Psoas muscle (tissue), 8 donors: Measurements from ENCODE around the gene WNT3. TPM values are rescaled to one million over a fixed set of nuclear protein-coding genes. Genes with fewer than 3 reads are reported as not detected.
A peak's percentile ranks its signal among the peaks of the same experiment; 100 is the strongest.

Experiments used
- ATAC-seq, 4 donors: fragments of 200-7000 bp; cut with Tn5 transposase; one replicate each; pipeline ENCODE4 v1.9.1; 2020; ENCODE audit warnings: moderate library complexity in 3 of 4, mild to moderate bottlenecking in 2 of 4
- DNase-seq, 2 donors: peaks; one replicate each; pipeline ENCODE4 v3.0.0-alpha.2; 2020
- H3K27ac ChIP-seq: fragments of 200-600 bp; one replicate; pipeline ENCODE4 v1.8.0; 2022
- H3K27me3 ChIP-seq, 3 donors: fragments of 200-600 bp in 1 of 3; one replicate each; pipeline versions ENCODE4 v1.6.1 to v1.8.0; 2013 to 2022; ENCODE audit warnings: low read length in 2 of 3, mild to moderate bottlenecking in 2 of 3, moderate library complexity in 1 of 3; ENCODE audit not compliant: insufficient read depth in 3 of 3
- H3K36me3 ChIP-seq, 2 donors: fragments of 200-600 bp in 1 of 2; one replicate each; pipeline versions ENCODE4 v1.6.1 to v1.8.0; 2013 to 2022; ENCODE audit warnings: low read depth in 1 of 2, mild to moderate bottlenecking in 1 of 2, moderate library complexity in 1 of 2; ENCODE audit not compliant: insufficient read depth in 1 of 2
- H3K4me1 ChIP-seq: fragments of 200-600 bp; one replicate; pipeline ENCODE4 v1.8.0; 2022
- H3K4me3 ChIP-seq: fragments of 200-600 bp; one replicate; pipeline ENCODE4 v1.8.0; 2022; ENCODE audit warnings: mild to moderate bottlenecking
- H3K9me3 ChIP-seq: fragments of 200-600 bp; one replicate; pipeline ENCODE4 v1.8.0; 2022
- CTCF ChIP-seq: fragments of 200-600 bp; IDR thresholded peaks from one replicate; pipeline ENCODE4 v1.8.0; 2022; ENCODE audit warnings: antibody characterized with exemption
- WGBS, 3 donors: extraction: QIAGEN DNeasy Blood & Tissue Kit; methylation state at CpG; one replicate each; pipeline versions ENCODE4 v1.1.6 to v1.1.7; 2013; 5-methylcytosine and 5-hydroxymethylcytosine counted together
- intact Hi-C, 2 donors: fragments of 100-400 bp; cut with DNase I; formaldehyde crosslinking; loops; one replicate each; pipeline versions ENCODE4 v1.11.0 to v1.14.2; 2022
- polyA plus RNA-seq, 3 donors: library from polyadenylated mRNA; stranded (reverse); fragments of 200-250 nt; gene quantifications; one replicate each; pipeline ENCODE4 v1.2.3, GENCODE V29; 2013
- total RNA-seq, 4 donors: library from RNA; stranded (reverse); fragmentation: NEBNext Ultra II Directional in 2 of 4; extraction: Animal tissue kit (Norgen Biotek cat#: 25700) in 2 of 4; gene quantifications; one replicate each; pipeline versions ENCODE4 v1.2.1 to v1.2.4, GENCODE V29; 2021 to 2023
- donor health status: healthy with polysubstance abuse.
- donor health status: DM: no; HTN: no; CAD: no; lungs with moderate emphysema.
- donor health status: Bipolar disorder and iron deficiency.
- donor health status: healthy.
- donor health status: DM: yes; HTN: yes; CAD: no.
- donor health status: DM: no; HTN: no; CAD: no.
- donor health status: DM: no; HTN: no; CAD: no.
- donor health status: DM: yes; HTN: yes; CAD: no.

WNT3 gene
- total and polyA plus RNA-seq, 7 donors, result 0.06 to 0.36 (median 0.10) TPM; not detected in 2

- no peak for TF ChIP-seq CTCF
- no peak overlapping the region for H3K4me3 ChIP-seq
- H3K27me3 ChIP-seq, result no peaks in the 10 kb centered on the region
- H3K9me3 ChIP-seq, result no peaks in the 10 kb centered on the region
- ATAC-seq, result no peak
- H3K27ac ChIP-seq, result no peak overlapping the region
- intact Hi-C loops, result no loop called here
- H3K4me1 ChIP-seq, result no peaks in the 10 kb centered on the region
- peak in 1 of 2 donors; percentile 15 for DNase-seq
- H3K36me3 ChIP-seq, result no peaks in the 10 kb centered on the region
- 57 to 70% (median 59%) methylated on average over 14 of the region's 14 CpGs for WGBS, 3 donors
Measured at GRCh38 chr17:46831573-46832330, 13.3 kb upstream of the WNT3 start.

GRCh38 chr17:46827274-46827673, 8.8 kb upstream of the WNT3 start:
- intact Hi-C loops, result no loop called here
- Histone ChIP-seq H3K9me3 (no peaks in the 10 kb centered on the region), H3K27ac (no peak overlapping the region), H3K27me3 (peaks cover 0 to 11% (median 0%) of the 10 kb centered on the region in 3 donors), H3K4me3 (no peak overlapping the region), H3K4me1 (no peaks in the 10 kb centered on the region), H3K36me3 (no peaks in the 10 kb centered on the region)
- WGBS, 3 donors, result 85 to 91% (median 85%) methylated on average over 2 of the region's 2 CpGs
- no peak for ATAC-seq
- TF ChIP-seq CTCF, result no peak
- no peak for DNase-seq

DNA sequence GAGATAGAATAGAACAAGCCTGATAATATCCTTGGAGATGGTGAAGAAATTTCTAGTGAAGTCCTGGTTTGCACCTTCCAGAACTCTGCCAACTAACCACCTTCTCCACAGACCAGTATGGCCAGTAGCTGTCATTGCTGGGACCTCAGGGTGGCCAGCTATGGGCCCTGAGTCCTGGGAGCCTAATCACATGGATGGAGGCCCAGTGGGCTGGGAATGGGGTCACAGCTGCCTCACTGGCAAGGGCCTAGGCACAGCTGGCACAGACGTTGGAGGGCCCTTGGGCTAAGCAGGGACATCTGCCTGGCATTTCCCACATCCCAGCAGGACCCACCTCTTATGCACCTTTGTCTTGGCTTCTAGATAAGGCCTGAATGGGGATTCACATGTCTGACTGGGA, 7.6 kb upstream of the WNT3 start:
- ATAC-seq (no peak), DNase-seq (no peak)
- Histone ChIP-seq H3K27me3 (peaks cover 0 to 23% (median 4%) of the 10 kb centered on the region in 3 donors), H3K4me3 (no peak overlapping the region), H3K36me3 (no peaks in the 10 kb centered on the region), H3K27ac (no peak overlapping the region), H3K9me3 (no peaks in the 10 kb centered on the region), H3K4me1 (no peaks in the 10 kb centered on the region)
- no peak for TF ChIP-seq CTCF
- WGBS, 3 donors, result 29 to 44% (median 36%) methylated on average over 1 of the region's 1 CpG
- intact Hi-C loops, result no loop called here

DNA sequence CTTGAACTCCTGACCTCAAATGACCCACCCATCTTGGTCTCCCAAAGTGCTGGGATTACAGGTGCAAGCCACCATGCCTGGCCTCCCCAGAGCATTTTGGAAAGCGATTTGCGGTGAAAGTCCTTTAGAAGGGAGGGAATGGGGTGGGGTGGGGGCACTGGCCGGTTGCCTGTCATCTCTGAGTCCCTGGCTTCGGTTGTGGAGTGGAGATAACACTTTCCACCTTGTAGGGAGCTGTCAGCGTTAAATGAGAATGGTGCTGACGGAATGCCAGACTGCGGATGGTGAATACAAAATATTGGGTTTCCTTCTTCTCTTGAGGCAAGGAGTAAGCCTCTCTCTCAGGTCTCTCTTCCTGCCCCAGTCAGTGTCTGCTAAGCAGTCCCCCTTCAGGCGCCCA, 5.2 kb upstream of the WNT3 start:
- peaks cover 10% of the 10 kb centered on the region for H3K4me1 ChIP-seq
- TF ChIP-seq CTCF, result no peak
- peaks cover 0 to 48% (median 26%) of the 10 kb centered on the region in 3 donors for H3K27me3 ChIP-seq
- H3K27ac ChIP-seq, result no peak overlapping the region
- WGBS, 3 donors, result 72 to 75% (median 72%) methylated on average over 8 of the region's 8 CpGs
- H3K4me3 ChIP-seq, result no peak overlapping the region
- ATAC-seq (no peak), DNase-seq (peak in 1 of 2 donors; percentile 11)
- H3K36me3 ChIP-seq, result no peaks in the 10 kb centered on the region
- no peaks in the 10 kb centered on the region for H3K9me3 ChIP-seq
- intact Hi-C loops, result no loop called here
